ENCODE data around the gene LCN9. TPM values are rescaled to one million over a fixed set of nuclear protein-coding genes. Genes with fewer than 3 reads are reported as not detected.

LCN9 gene
- total and polyA plus RNA-seq, 9 of the 15 experiments (the other 6 are each of a cell fraction or from before 2014, with no cell fraction given): not detected

- TF ChIP-seq CUX1 (CRISPR knock-in tag; IDR thresholded peaks at IDR 0.05) (no peak), ZNF449 (CRISPR knock-in tag; IDR thresholded peaks at IDR 0.05) (no peak), ZFP1 (CRISPR knock-in tag; IDR thresholded peaks at IDR 0.05) (no peak), RFX5 (IDR thresholded peaks at IDR 0.05; ENCODE audit: low read depth, low read length) (no peak), CTBP1 (IDR thresholded peaks at IDR 0.05; ENCODE audit: borderline replicate concordance) (no peak), IRF2 (CRISPR knock-in tag; IDR thresholded peaks at IDR 0.05) (no peak), FIP1L1 (IDR thresholded peaks at IDR 0.05; ENCODE audit: low read depth, low read length, poor library complexity, severe bottlenecking) (peak; percentile 42), ZFX (CRISPR knock-in tag; IDR thresholded peaks at IDR 0.05) (no peak), SRSF1 (IDR thresholded peaks at IDR 0.05; ENCODE audit: low read depth, low read length) (no peak), ZC3H8 (IDR thresholded peaks at IDR 0.05) (no peak), HNRNPL (IDR thresholded peaks at IDR 0.05; ENCODE audit: low read depth, low read length) (no peak), SETDB1 (IDR thresholded peaks at IDR 0.05; ENCODE audit: low read length) (no peak), HBP1 (CRISPR knock-in tag; IDR thresholded peaks at IDR 0.05) (no peak), TAL1 (IDR thresholded peaks at IDR 0.05) (no peak), HNRNPUL1 (IDR thresholded peaks at IDR 0.05; ENCODE audit: low read length) (no peak), NONO (IDR thresholded peaks at IDR 0.05; ENCODE audit: low read depth in 2 of 2, low read length in 1 of 2) (0 out of 4 replicates have a peak, but pooled peaks of 1 of the 2 experiments have one; percentile 28), ZNF384 (IDR thresholded peaks at IDR 0.05; ENCODE audit: low read depth, low read length) (peak; percentile 77), PML (IDR thresholded peaks at IDR 0.05; ENCODE audit: low read length) (no peak)
Measured at GRCh38 chr9:135701959-135702721, 39.0 kb downstream of the LCN9 start, which contains the start of gene KCNT1 (continued).

All from K562 (cell line).